Loucy (cell line): ENCODE data around the gene BPIFB2.

Experiments
- H2AFZ ChIP-seq: fragments of 200-600 bp; sonication (generic); 2 replicates; pipeline ENCODE4 v1.6.0; 2016; ENCODE audit warnings: antibody characterized with exemption, mild to moderate bottlenecking, low read length, moderate library complexity
- H3F3A ChIP-seq: fragments of 200-600 bp; 2 replicates; pipeline ENCODE4 v1.6.0; 2016; ENCODE audit warnings: antibody characterized with exemption, low read depth, mild to moderate bottlenecking
- H3K27me3 ChIP-seq: fragments of 200-600 bp; sonication (generic); 2 replicates; pipeline ENCODE4 v1.6.1; 2014; ENCODE audit warnings: low read length, mild to moderate bottlenecking; ENCODE audit not compliant: insufficient read depth, poor library complexity, severe bottlenecking
- H3K36me3 ChIP-seq: fragments of 200-600 bp; sonication (generic); 2 replicates; pipeline ENCODE4 v1.6.1; 2016; ENCODE audit warnings: low read length; ENCODE audit not compliant: insufficient read depth
- H3K4me1 ChIP-seq: fragments of 200-600 bp; sonication (generic); 2 replicates; pipeline ENCODE4 v1.5.1; 2014; ENCODE audit warnings: low read length, mild to moderate bottlenecking; ENCODE audit not compliant: insufficient read depth, poor library complexity, severe bottlenecking
- H3K4me2 ChIP-seq: fragments of 200-600 bp; sonication (generic); 2 replicates; pipeline ENCODE4 v1.6.0; 2014; ENCODE audit warnings: antibody characterized with exemption, low read length, low read depth, mild to moderate bottlenecking; ENCODE audit not compliant: poor library complexity, severe bottlenecking
- H3K4me3 ChIP-seq: fragments of 200-600 bp; sonication (generic); 2 replicates; pipeline ENCODE4 v1.5.1; 2014; ENCODE audit warnings: low read length, mild to moderate bottlenecking, mixed read lengths; ENCODE audit not compliant: poor library complexity, severe bottlenecking
- H3K79me2 ChIP-seq: fragments of 200-600 bp; sonication (generic); 2 replicates; pipeline ENCODE4 v1.6.1; 2014; ENCODE audit warnings: low read length; ENCODE audit not compliant: insufficient read depth
- H3K9ac ChIP-seq: fragments of 200-600 bp; sonication (generic); 2 replicates; pipeline ENCODE4 v1.6.0; 2014; ENCODE audit warnings: mild to moderate bottlenecking, low read depth, low read length, moderate library complexity; ENCODE audit not compliant: poor library complexity, severe bottlenecking
- H3K9me2 ChIP-seq: fragments of 200-600 bp; sonication (generic); replicated peaks from 2 replicates; pipeline ENCODE4 v1.6.1; 2016; ENCODE audit warnings: low read depth, low read length, mixed read lengths
- H3K9me3 ChIP-seq: fragments of 200-600 bp; sonication (generic); 2 replicates; pipeline ENCODE4 v1.6.1; 2014; ENCODE audit warnings: mild to moderate bottlenecking, antibody characterized with exemption, low read length, low read depth; ENCODE audit not compliant: insufficient read depth
- H4K20me1 ChIP-seq: fragments of 200-600 bp; sonication (generic); 2 replicates; pipeline ENCODE4 v1.6.0; 2014; ENCODE audit warnings: antibody characterized with exemption, low read length, mild to moderate bottlenecking; ENCODE audit not compliant: insufficient read depth, poor library complexity, severe bottlenecking
- CTCF ChIP-seq: fragments of 200-600 bp; sonication (generic); conservative IDR thresholded peaks from 2 replicates; pipeline ENCODE4 v1.5.1; 2014; ENCODE audit warnings: mild to moderate bottlenecking, antibody characterized with exemption, low read length
- EZH2phosphoT487 ChIP-seq: fragments of 200-600 bp; IDR thresholded peaks from 2 replicates; pipeline ENCODE4 v1.6.1; 2018; ENCODE audit warnings: antibody characterized with exemption, mild to moderate bottlenecking, moderate library complexity, borderline replicate concordance

BPIFB2 gene

GRCh38 chr20:32967961-32968457 lies 39.5 kb upstream of the BPIFB2 start:
- Histone ChIP-seq H3K9me2 (no peaks in the 10 kb centered on the region), H3K4me2 (peak overlapping the region; percentile 52), H3K27me3 (no peaks in the 10 kb centered on the region), H3K9me3 (no peaks in the 10 kb centered on the region), H2AFZ (no peak overlapping the region), H3K79me2 (no peaks in the 10 kb centered on the region), H3K9ac (peak overlapping the region; percentile 63), H3F3A (peaks cover 20% of the 10 kb centered on the region), H3K36me3 (no peaks in the 10 kb centered on the region), H4K20me1 (no peaks in the 10 kb centered on the region), H3K4me3 (no peak overlapping the region), H3K4me1 (peaks cover 76% of the 10 kb centered on the region)
- TF ChIP-seq CTCF (no peak), EZH2phosphoT487 (no peak)

DNA sequence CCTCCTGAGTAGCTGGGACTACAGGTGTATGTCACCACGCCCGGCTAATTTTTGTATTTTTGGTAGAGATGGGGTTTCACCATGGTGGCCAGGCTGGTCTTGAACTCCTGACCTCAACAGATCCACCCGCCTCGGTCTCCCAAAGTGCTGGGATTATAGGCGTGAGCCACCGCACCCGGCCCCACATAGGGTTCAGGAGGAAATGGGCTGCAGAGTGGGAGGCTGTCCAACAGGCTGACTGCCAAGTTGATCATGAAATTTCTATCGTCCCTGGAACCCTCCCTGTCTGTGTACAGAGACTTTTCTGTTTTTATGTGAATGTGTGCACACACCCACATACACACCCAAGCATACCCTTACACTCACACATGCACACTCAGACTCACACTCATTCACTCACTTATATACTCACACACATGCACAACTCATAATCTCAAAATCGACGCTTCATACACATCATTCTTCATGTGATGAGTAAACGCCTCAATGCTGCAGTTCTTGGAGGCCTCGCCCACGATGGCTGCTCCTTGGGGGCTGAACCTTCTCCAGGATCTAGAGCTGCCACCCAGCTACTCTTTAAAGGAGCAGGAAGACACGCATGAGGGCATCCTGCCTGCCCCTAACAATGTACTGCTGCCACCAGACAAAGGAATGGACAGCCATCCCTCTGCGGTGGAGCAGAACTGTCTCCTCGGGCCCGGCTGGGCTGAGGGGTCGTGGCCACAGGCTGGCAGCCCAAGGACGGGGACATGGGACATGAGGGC lies 38.8 kb upstream of the BPIFB2 start:
- H3K79me2 ChIP-seq = no peaks in the 10 kb centered on the region
- H3K36me3 ChIP-seq = no peaks in the 10 kb centered on the region
- H3K9me3 ChIP-seq = no peaks in the 10 kb centered on the region
- TF ChIP-seq CTCF = no peak
- H3F3A ChIP-seq = peaks cover 20% of the 10 kb centered on the region
- H3K4me3 ChIP-seq = no peak overlapping the region
- H3K27me3 ChIP-seq = no peaks in the 10 kb centered on the region
- peaks cover 83% of the 10 kb centered on the region for H3K4me1 ChIP-seq
- no peaks in the 10 kb centered on the region for H3K9me2 ChIP-seq
- H3K4me2 ChIP-seq = peak overlapping the region; percentile 21
- H3K9ac ChIP-seq = peak overlapping the region; percentile 89
- no peaks in the 10 kb centered on the region for H4K20me1 ChIP-seq
- H2AFZ ChIP-seq = peak overlapping the region; percentile 48

GRCh38 chr20:32969356-32970114 lies 38.0 kb upstream of the BPIFB2 start:
- H3F3A ChIP-seq = peaks cover 20% of the 10 kb centered on the region
- H3K9ac ChIP-seq = peak overlapping the region; percentile 89
- no peak overlapping the region for H3K4me3 ChIP-seq
- no peaks in the 10 kb centered on the region for H3K79me2 ChIP-seq
- H3K9me2 ChIP-seq = no peaks in the 10 kb centered on the region
- no peaks in the 10 kb centered on the region for H4K20me1 ChIP-seq
- no peak for TF ChIP-seq EZH2phosphoT487
- TF ChIP-seq CTCF = no peak
- peaks cover 91% of the 10 kb centered on the region for H3K4me1 ChIP-seq
- no peaks in the 10 kb centered on the region for H3K36me3 ChIP-seq
- H3K4me2 ChIP-seq = no peak overlapping the region
- H3K27me3 ChIP-seq = no peaks in the 10 kb centered on the region
- H2AFZ ChIP-seq = no peak overlapping the region
- H3K9me3 ChIP-seq = no peaks in the 10 kb centered on the region
